Mesenteric fat pad (tissue), 1 donor: ENCODE data around the gene TSPAN9. TPM values are rescaled to one million over a fixed set of nuclear protein-coding genes. Genes with fewer than 3 reads are reported as not detected.

Experiments used
- DNase-seq: peaks from one replicate; pipeline ENCODE4 v3.0.0-alpha.2; 2020; ENCODE audit warnings: low spot score
- total RNA-seq: library from RNA; stranded (reverse); fragmentation: NEBNext Ultra II Directional; extraction: Animal tissue kit (Norgen Biotek cat#: 25700); gene quantifications from one replicate; pipeline ENCODE4 v1.2.1, GENCODE V29; 2021
- donor health status: DM: yes; HTN: yes; CAD: no.

Gene TSPAN9
- total RNA-seq, 1 donor from 2014 or later, result 36.9 TPM

DNA sequence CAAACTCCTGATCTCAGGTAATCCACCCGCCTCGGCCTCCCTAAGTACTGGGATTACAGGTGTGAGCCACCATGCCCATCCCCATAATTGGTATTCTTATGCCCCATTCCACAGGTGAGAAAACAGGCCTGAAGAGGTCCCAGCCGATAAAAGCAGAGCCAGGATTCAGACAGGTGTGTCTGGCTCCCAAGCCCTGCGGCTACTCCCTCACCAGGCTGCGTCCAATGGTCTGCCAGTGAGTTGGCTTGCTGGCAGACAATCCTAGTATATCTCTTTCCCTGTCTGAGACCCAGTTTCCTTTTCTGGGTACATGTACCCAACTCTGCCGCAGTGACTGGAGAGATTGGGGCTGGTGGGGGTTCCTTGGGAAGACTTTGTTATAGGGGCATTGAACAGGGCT is 1.9 kb upstream of the TSPAN9 start:
- DNase-seq, result no peak

DNA sequence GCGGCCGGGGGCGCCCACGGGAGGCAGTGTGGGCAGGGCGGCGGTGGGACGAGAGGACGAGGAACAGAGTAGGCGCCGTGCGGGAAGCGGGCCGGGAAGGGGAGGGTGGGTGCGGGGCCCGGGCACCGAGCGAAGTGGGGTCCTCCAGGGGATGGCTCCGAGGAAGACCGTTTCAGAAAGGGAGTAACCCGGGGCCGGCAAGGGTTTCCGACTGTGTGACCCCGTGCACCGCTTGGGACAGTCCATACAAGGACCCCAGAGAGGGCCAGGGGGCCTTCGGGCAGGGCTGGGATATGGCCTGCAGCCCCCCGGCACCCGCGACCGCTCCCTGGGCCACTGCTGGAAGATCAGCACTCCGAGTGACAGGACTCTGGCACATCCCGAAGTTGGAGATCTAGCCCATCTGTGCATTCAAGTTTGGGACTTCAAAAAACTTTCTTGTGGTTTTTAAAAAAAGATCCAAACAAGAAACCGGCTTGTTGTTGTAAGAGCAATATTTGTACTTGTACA is 448 bp downstream of the TSPAN9 start:
- no peak for DNase-seq

DNA sequence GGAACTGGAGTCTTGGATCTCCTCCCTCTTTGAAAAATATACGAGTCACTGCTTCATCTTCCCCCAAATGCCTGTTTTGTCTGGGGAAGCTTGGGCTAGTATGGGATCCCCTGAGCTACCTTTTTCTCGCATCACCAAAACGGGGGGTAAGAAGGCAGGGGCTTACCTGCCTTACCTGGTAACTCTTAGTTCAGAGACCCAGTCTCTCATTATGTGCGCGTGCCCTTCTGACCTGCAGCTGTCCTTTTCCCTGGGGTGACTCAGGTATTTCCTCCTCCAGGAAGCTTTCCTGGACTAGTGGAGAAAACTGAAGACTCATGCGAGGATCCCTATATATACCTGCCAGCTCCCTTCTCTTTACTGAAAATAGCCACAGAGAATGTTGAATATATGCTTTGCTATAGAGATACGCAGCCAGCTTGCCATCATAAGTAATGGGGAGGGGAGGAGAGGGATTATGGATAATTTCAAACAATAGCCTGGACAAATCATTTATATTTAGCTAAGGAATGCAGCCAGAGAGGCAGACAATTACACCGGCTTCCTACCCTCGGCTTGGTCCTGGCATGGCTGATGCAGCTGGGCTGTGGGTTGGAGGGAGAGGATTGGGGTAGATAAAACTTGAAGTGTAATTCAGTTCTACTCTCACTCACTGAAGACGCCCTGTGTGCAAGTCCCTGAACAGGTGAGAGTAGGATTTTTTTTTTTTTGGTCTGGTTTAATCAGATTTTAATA is 1.1 kb downstream of the TSPAN9 start:
- no peak for DNase-seq

DNA sequence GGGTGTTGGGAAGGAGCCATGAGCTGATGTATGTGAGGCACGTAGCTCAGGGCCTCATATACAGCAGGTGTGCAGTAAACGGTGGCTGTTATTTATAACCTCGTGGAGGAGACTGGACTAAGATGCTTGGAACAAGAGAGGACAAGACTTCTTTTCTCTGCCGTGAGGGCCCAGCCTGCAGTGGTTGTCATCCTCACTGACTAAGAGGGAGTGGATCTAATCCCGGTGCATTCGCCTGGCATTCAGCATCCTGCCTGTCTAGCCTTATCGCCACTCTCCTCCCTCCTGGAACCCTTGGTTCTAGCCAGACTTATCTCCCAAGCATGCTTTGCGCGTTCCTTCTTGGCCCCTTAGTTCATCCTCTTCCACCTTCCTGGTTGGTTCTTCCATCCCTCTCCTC is 3.9 kb downstream of the TSPAN9 start:
- DNase-seq, result no peak

DNA sequence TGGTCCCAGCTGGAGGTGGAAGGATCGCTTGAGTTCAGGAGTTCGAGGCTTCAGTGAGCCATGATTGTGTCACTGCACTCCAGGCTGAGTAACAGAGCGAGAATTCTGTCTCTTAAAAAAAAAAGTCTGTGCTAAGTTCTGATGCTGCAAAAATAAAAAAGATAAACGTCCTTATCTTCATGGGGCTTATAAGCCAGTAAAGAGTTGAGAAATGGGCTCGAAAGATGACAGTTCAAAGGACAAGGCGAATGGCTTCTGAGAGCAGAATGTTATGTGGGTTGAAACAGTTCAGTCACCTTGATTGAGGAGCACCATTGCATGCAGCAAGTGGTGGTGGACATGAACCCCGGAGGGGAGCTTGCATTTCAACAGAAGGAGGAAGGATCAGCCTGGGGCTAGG is 4.7 kb downstream of the TSPAN9 start:
- no peak for DNase-seq

DNA sequence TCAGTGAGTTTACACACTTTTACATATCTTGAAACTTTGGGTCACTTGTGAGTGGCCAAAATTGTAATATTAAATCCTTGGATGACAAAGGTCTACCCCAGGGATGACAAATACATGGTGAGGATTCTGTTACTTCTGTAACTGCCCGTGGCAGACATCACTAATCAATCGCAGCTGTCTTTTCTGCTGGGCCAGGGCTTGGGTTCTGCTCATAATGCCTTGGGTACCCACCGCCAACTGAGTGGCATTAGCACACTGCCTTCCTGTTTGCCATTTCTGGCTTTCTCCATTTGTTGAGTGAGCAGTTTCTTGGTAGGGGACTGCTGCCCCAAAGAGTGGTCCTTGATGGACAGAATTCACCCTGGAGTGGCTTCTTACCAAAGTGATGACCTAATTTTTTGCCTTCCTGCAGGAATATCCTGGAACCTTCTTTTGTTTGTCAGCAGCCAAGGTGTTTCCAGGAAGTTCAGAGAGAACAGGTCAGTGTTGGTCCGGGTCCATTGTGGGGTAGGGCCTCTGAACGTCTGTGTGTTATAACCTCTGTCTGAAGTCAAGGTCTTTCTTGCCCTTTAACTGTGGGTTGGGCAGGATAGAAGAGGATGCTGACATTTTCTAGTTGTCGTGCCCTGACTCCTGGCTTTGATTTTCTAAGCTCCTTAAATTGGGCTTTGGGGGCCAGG is 6.2 kb downstream of the TSPAN9 start:
- DNase-seq, result no peak

GRCh38 chr12:3083921-3084347 is 6.8 kb downstream of the TSPAN9 start:
- DNase-seq, result no peak

DNA sequence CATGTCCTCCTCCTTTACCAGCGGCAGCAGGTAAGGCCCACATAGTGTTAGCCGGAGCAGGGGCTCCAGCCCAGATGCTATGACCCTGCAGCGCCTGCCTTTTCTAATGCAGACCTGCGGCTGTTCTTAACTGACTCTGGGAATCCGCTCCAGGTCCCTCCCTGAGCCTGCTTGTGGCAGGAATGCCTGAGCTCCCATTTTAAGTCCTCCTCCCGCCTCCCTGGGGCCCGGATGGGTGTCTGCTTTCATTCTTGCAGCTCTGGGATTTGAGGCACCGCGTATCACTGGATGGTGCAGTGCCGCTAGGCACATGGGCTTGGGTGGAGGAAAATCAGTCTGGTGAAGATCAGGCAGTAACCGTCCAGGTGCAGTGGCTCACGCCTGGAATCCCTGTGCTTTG is 7.6 kb downstream of the TSPAN9 start:
- DNase-seq, result no peak

- no peak for DNase-seq
These were observed 8.4 kb downstream of the TSPAN9 start for GRCh38 chr12:3085341-3086139.

DNA sequence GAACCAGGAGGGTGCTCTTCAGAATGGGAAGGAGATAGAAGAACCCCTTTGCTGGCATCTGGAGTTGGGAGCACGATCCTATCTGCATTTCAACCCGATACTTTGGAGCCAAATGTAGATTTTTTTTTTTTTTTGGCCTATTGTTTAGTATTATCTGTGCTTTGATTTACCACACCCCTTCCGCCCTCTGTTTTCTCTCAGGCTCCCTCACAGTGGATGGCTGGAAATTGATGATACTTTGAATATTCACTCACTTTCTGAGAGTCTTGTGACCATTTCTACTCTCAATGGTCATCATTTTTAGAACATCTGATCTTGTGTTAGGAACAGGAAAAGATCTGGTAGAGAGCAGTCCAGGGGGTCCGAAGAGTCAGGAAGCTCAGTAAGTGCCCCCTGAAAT is 9.0 kb downstream of the TSPAN9 start:
- no peak for DNase-seq

DNA sequence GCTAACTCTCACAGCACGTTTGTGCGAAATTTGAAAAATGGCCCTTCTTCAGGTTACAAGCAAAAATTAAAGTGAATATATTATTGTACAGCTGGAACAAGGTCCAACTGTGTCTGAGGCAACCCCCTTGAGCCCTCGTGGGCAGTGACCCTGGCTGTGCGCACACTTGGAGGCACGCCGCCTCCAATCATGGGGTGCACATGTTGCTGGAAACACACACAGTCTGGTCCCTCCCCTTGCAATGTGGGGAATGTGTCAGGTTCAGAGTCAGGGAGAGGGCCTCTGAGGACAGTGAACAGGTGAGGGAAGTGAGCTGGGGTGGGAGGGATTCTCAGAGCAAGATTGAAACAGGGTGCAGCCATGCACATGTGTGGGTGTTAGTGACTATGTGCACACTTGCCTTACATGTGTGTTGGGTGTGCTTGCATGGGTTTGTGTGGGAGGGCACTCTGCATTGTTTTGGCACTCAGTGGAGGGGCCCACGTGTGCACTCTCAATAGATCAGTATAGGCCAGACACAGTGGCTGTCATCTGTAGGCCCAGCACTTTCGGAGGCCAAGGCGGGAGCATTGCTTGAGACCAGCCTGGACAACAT is 9.6 kb downstream of the TSPAN9 start:
- no peak for DNase-seq

GRCh38 chr12:3087758-3088650 is 10.8 kb downstream of the TSPAN9 start:
- DNase-seq, result no peak

DNA sequence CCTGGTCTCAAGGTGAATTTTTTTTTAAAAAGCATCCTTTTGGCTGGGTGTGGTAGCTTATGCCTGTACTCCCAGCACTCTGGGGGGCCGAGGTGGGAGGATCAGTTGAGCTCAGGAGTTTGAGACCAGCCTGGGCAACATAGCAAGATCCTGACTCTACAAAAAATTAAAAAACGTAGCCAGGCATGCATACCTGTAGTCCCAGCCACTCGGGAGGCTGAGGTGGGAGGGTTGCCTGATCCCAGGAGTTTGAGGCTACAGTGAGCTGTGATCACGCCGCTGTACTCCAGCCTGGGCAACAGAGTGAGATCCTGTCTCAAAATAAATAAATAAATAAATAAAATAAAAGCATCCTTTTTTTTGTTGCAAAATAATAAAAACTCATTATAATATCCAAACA is 12.4 kb downstream of the TSPAN9 start:
- no peak for DNase-seq

- no peak for DNase-seq
These were observed 13.3 kb downstream of the TSPAN9 start for GRCh38 chr12:3090240-3091037.

DNA sequence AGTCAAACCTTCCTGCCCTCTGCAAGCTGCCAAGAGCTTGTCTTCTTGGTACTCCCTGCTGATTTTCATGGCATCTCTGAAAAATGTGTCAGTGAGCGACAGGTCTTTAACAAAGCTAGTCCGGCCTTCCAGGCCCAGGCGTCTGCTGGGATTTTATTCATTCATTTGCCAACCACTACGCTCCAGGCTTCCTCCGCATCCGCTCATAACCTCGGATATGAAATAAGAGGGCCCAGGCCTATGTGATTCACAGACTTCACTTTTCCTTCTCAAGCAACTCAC is 13.8 kb downstream of the TSPAN9 start:
- no peak for DNase-seq

GRCh38 chr12:3091382-3092241 is 14.4 kb downstream of the TSPAN9 start:
- no peak for DNase-seq

DNA sequence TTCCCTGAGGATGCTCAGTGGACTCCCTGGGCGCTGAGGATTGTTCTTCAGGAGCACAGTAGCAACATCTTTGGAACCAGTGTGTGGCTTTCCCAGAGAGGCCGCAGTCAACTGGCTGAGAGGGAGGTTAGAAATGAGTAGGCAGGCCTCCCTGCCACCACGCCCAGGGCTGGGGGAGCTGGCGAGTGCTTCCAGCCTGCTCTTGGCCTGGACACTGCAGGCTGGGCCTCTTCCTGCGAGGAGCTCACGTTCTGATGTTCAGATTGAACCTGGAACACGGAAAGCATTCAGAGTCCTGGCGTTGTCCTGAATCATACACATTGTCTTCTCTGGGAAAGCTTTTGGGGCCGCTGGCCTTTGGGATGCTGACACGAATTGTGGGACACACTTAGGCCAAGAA is 15.6 kb downstream of the TSPAN9 start:
- no peak for DNase-seq

GRCh38 chr12:3097186-3097804 is 20.1 kb downstream of the TSPAN9 start:
- no peak for DNase-seq

- no peak for DNase-seq
These were observed 20.7 kb downstream of the TSPAN9 start for GRCh38 chr12:3097836-3098235.
